GM23338 (cell line): ENCODE data around the gene OR2A25. TPM values are rescaled to one million over a fixed set of nuclear protein-coding genes. Genes with fewer than 3 reads are reported as not detected.

Experiments used
- ATAC-seq: fragments of 200-7000 bp; cut with Tn5 transposase; 3 replicates; pipeline ENCODE4 v1.9.1; 2020
- DNase-seq: peaks from one replicate; pipeline ENCODE4 v3.0.0-alpha.2; 2015; ENCODE audit warnings: low spot score
- H2AFZ ChIP-seq: fragments of 200-600 bp; sonication (generic); 2 replicates; pipeline ENCODE4 v1.8.0; 2016; ENCODE audit warnings: antibody characterized with exemption, mild to moderate bottlenecking, moderate library complexity
- H3F3A ChIP-seq: fragments of 200-600 bp; sonication (generic); replicated peaks from 2 replicates; pipeline ENCODE4 v1.8.0; 2017; ENCODE audit warnings: antibody characterized with exemption, mixed run types, low read depth
- H3K27ac ChIP-seq: fragments of 200-600 bp; sonication (generic); 2 replicates; pipeline ENCODE4 v1.6.1; 2016; ENCODE audit warnings: low read depth
- H3K27me3 ChIP-seq: fragments of 200-600 bp; sonication (generic); 2 replicates; pipeline ENCODE4 v1.8.0; 2016; ENCODE audit warnings: mild to moderate bottlenecking, mixed run types, moderate library complexity; ENCODE audit not compliant: insufficient read depth
- H3K36me3 ChIP-seq: fragments of 200-600 bp; sonication (generic); 2 replicates; pipeline ENCODE4 v1.8.0; 2016; ENCODE audit warnings: mild to moderate bottlenecking; ENCODE audit not compliant: insufficient read depth
- H3K4me1 ChIP-seq: fragments of 200-600 bp; sonication (generic); 2 replicates; pipeline ENCODE4 v1.8.0; 2016; ENCODE audit warnings: mild to moderate bottlenecking, moderate library complexity; ENCODE audit not compliant: insufficient read depth
- H3K4me2 ChIP-seq: fragments of 200-600 bp; sonication (generic); 2 replicates; pipeline ENCODE4 v1.7.1; 2017; ENCODE audit warnings: mixed run types
- H3K4me3 ChIP-seq: fragments of 200-600 bp; sonication (generic); 2 replicates; pipeline ENCODE4 v1.6.1; 2016; ENCODE audit warnings: mixed run types
- H3K79me2 ChIP-seq: fragments of 200-600 bp; sonication (generic); replicated peaks from 2 replicates; pipeline ENCODE4 v1.8.0; 2017; ENCODE audit warnings: mild to moderate bottlenecking; ENCODE audit not compliant: insufficient read depth
- H3K9me2 ChIP-seq: fragments of 200-600 bp; sonication (generic); 2 replicates; pipeline ENCODE4 v1.8.0; 2017; ENCODE audit not compliant: insufficient read depth
- H4K20me1 ChIP-seq: fragments of 200-600 bp; sonication (generic); replicated peaks from 2 replicates; pipeline ENCODE4 v1.8.0; 2017; ENCODE audit warnings: mild to moderate bottlenecking; ENCODE audit not compliant: insufficient read depth
- H3K27ac Mint-ChIP-seq: 2 replicates; pipeline ENCODE4 v1.8.0; 2020; ENCODE audit warnings: inconsistent platforms, mild to moderate bottlenecking, moderate library complexity, mixed read lengths
- H3K27me3 Mint-ChIP-seq: 3 replicates; pipeline ENCODE4 v1.8.0; 2022; ENCODE audit warnings: low read depth, mild to moderate bottlenecking, moderate library complexity, mixed read lengths, inconsistent platforms; ENCODE audit not compliant: insufficient read depth, poor library complexity
- H3K36me3 Mint-ChIP-seq: 3 replicates; pipeline ENCODE4 v1.8.0; 2021; ENCODE audit warnings: low read depth, mild to moderate bottlenecking, inconsistent platforms, moderate library complexity, mixed read lengths
- H3K4me1 Mint-ChIP-seq: 3 replicates; pipeline ENCODE4 v1.8.0; 2020; ENCODE audit warnings: mild to moderate bottlenecking, inconsistent platforms, mixed read lengths
- H3K4me3 Mint-ChIP-seq: 3 replicates; pipeline ENCODE4 v1.8.0; 2021; ENCODE audit warnings: moderate library complexity, mild to moderate bottlenecking, inconsistent platforms, mixed read lengths
- H3K9me3 Mint-ChIP-seq: 3 replicates; pipeline ENCODE4 v1.8.0; 2020; ENCODE audit warnings: moderate library complexity, mild to moderate bottlenecking, inconsistent platforms, mixed read lengths
- EZH2 ChIP-seq: fragments of 200-600 bp; sonication (generic); IDR thresholded peaks from one replicate; pipeline ENCODE4 v1.8.0; 2017; ENCODE audit warnings: antibody characterized with exemption, mild to moderate bottlenecking, low read depth; ENCODE audit not compliant: unreplicated experiment
- STAT1 ChIP-seq: IDR thresholded peaks from one replicate; pipeline ENCODE4 v1.6.1; 2016; ENCODE audit warnings: antibody characterized with exemption; ENCODE audit not compliant: unreplicated experiment
- long read RNA-seq: library from polyadenylated mRNA; unstranded; transcript quantifications from one replicate; pipeline ENCODE4 v2.0.0, GENCODE V29; 2020; ENCODE audit not compliant: unreplicated experiment
- polyA plus RNA-seq: library from polyadenylated mRNA; unstranded; fragments of >200 nt; fragmentation: Nextera tagmentation; extraction: Ambion mirVana; gene quantifications from 2 replicates; pipeline ENCODE4 v1.2.1, GENCODE V29; 2016
- total RNA-seq: library from RNA; depleted of rRNA; stranded (reverse); fragments of >200 nt; shearing (Covaris generic); gene quantifications from 2 replicates; pipeline ENCODE4 v1.2.3, GENCODE V29; 2014; rRNA removed
- TF ChIP-seq, protein P1 (sequence below): fragments of 250-450 bp; sonication (Bioruptor Pico); IDR thresholded peaks from 2 replicates; pipeline ENCODE4 v1.5.0; 2020; ENCODE audit warnings: mild to moderate bottlenecking, moderate library complexity
- TF ChIP-seq, protein P2 (sequence below): IDR thresholded peaks from one replicate; pipeline ENCODE4 v1.6.1; 2018; ENCODE audit warnings: antibody characterized with exemption; ENCODE audit not compliant: unreplicated experiment

OR2A25 gene
- total RNA-seq: not detected in 2 replicates
- not detected in 2 replicates for polyA plus RNA-seq
- long read RNA-seq: 0 reads

DNA sequence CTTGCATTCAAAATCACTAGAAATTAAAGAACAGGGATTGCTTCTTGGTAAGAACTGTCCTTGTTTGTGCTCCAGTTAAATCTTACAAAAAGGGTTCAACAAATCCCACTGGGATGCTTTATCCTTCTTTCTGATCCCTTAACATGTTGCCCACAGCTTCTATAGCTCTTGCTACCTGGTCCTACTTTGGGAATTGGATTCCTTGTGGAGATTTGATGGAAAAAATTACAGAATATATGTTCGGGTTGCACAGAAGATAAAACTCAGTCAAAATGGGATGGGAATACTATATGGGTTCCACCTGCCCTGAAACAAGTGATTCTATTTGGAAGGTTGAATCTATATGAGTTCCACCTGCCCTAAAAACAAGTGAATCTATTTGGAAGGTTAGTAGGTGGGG is at the start of gene OR2A25:
Gene OR2A25 (plus strand): TSS at position 301 of the 400 bp plus-strand sequence. CDS start 4,409 bp downstream, outside the sequence.
- H3K36me3 Mint-ChIP-seq: no peaks in the 10 kb centered on the region

More for the DNA sequence above, at the start of gene OR2A25:
- H4K20me1 ChIP-seq: no peaks in the 10 kb centered on the region
- no peaks in the 10 kb centered on the region for H3K27me3 ChIP-seq
- H3K36me3 ChIP-seq: no peaks in the 10 kb centered on the region
- no peak within 1 kb of the TSS for H3K4me2 ChIP-seq
- Mint-ChIP-seq H3K4me1 (no peaks in the 10 kb centered on the region), H3K27ac (no peak within 1 kb of the TSS), H3K4me3 (no peak within 1 kb of the TSS), H3K27me3 (no peaks in the 10 kb centered on the region), H3K9me3 (no peaks in the 10 kb centered on the region)
- DNase-seq (no peak), ATAC-seq (no peak)
- H3F3A ChIP-seq: no peaks in the 10 kb centered on the region
- H3K27ac ChIP-seq: no peak within 1 kb of the TSS
- no peak within 1 kb of the TSS for H3K4me3 ChIP-seq
- peak within 1 kb of the TSS; percentile 6; the same call in 1 of the 2 replicates for H2AFZ ChIP-seq
- no peaks in the 10 kb centered on the region for H3K4me1 ChIP-seq
- TF ChIP-seq EZH2: no peak
- TF ChIP-seq, protein P1, sequence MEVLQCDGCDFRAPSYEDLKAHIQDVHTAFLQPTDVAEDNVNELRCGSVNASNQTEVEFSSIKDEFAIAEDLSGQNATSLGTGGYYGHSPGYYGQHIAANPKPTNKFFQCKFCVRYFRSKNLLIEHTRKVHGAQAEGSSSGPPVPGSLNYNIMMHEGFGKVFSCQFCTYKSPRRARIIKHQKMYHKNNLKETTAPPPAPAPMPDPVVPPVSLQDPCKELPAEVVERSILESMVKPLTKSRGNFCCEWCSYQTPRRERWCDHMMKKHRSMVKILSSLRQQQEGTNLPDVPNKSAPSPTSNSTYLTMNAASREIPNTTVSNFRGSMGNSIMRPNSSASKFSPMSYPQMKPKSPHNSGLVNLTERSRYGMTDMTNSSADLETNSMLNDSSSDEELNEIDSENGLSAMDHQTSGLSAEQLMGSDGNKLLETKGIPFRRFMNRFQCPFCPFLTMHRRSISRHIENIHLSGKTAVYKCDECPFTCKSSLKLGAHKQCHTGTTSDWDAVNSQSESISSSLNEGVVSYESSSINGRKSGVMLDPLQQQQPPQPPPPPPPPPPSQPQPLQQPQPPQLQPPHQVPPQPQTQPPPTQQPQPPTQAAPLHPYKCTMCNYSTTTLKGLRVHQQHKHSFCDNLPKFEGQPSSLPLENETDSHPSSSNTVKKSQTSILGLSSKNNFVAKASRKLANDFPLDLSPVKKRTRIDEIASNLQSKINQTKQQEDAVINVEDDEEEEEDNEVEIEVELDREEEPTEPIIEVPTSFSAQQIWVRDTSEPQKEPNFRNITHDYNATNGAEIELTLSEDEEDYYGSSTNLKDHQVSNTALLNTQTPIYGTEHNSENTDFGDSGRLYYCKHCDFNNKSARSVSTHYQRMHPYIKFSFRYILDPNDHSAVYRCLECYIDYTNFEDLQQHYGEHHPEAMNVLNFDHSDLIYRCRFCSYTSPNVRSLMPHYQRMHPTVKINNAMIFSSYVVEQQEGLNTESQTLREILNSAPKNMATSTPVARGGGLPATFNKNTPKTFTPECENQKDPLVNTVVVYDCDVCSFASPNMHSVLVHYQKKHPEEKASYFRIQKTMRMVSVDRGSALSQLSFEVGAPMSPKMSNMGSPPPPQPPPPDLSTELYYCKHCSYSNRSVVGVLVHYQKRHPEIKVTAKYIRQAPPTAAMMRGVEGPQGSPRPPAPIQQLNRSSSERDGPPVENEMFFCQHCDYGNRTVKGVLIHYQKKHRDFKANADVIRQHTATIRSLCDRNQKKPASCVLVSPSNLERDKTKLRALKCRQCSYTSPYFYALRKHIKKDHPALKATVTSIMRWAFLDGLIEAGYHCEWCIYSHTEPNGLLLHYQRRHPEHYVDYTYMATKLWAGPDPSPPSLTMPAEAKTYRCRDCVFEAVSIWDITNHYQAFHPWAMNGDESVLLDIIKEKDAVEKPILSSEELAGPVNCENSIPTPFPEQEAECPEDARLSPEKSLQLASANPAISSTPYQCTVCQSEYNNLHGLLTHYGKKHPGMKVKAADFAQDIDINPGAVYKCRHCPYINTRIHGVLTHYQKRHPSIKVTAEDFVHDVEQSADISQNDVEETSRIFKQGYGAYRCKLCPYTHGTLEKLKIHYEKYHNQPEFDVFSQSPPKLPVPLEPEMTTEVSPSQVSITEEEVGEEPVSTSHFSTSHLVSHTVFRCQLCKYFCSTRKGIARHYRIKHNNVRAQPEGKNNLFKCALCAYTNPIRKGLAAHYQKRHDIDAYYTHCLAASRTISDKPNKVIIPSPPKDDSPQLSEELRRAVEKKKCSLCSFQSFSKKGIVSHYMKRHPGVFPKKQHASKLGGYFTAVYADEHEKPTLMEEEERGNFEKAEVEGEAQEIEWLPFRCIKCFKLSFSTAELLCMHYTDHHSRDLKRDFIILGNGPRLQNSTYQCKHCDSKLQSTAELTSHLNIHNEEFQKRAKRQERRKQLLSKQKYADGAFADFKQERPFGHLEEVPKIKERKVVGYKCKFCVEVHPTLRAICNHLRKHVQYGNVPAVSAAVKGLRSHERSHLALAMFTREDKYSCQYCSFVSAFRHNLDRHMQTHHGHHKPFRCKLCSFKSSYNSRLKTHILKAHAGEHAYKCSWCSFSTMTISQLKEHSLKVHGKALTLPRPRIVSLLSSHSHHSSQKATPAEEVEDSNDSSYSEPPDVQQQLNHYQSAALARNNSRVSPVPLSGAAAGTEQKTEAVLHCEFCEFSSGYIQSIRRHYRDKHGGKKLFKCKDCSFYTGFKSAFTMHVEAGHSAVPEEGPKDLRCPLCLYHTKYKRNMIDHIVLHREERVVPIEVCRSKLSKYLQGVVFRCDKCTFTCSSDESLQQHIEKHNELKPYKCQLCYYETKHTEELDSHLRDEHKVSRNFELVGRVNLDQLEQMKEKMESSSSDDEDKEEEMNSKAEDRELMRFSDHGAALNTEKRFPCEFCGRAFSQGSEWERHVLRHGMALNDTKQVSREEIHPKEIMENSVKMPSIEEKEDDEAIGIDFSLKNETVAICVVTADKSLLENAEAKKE (CRISPR knock-in tag): no peak
- no peak for TF ChIP-seq STAT1
- TF ChIP-seq, protein P2, sequence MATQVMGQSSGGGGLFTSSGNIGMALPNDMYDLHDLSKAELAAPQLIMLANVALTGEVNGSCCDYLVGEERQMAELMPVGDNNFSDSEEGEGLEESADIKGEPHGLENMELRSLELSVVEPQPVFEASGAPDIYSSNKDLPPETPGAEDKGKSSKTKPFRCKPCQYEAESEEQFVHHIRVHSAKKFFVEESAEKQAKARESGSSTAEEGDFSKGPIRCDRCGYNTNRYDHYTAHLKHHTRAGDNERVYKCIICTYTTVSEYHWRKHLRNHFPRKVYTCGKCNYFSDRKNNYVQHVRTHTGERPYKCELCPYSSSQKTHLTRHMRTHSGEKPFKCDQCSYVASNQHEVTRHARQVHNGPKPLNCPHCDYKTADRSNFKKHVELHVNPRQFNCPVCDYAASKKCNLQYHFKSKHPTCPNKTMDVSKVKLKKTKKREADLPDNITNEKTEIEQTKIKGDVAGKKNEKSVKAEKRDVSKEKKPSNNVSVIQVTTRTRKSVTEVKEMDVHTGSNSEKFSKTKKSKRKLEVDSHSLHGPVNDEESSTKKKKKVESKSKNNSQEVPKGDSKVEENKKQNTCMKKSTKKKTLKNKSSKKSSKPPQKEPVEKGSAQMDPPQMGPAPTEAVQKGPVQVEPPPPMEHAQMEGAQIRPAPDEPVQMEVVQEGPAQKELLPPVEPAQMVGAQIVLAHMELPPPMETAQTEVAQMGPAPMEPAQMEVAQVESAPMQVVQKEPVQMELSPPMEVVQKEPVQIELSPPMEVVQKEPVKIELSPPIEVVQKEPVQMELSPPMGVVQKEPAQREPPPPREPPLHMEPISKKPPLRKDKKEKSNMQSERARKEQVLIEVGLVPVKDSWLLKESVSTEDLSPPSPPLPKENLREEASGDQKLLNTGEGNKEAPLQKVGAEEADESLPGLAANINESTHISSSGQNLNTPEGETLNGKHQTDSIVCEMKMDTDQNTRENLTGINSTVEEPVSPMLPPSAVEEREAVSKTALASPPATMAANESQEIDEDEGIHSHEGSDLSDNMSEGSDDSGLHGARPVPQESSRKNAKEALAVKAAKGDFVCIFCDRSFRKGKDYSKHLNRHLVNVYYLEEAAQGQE: no peak
- H3K79me2 ChIP-seq: no peaks in the 10 kb centered on the region
- no peaks in the 10 kb centered on the region for H3K9me2 ChIP-seq
